ENCODE measurements around the gene TBX1. TPM values are rescaled to one million over a fixed set of nuclear protein-coding genes. Genes with fewer than 3 reads are reported as not detected.

TBX1 gene
- total RNA-seq, 2 donors from 2014 or later: 11.0 to 20.2 TPM

DNA sequence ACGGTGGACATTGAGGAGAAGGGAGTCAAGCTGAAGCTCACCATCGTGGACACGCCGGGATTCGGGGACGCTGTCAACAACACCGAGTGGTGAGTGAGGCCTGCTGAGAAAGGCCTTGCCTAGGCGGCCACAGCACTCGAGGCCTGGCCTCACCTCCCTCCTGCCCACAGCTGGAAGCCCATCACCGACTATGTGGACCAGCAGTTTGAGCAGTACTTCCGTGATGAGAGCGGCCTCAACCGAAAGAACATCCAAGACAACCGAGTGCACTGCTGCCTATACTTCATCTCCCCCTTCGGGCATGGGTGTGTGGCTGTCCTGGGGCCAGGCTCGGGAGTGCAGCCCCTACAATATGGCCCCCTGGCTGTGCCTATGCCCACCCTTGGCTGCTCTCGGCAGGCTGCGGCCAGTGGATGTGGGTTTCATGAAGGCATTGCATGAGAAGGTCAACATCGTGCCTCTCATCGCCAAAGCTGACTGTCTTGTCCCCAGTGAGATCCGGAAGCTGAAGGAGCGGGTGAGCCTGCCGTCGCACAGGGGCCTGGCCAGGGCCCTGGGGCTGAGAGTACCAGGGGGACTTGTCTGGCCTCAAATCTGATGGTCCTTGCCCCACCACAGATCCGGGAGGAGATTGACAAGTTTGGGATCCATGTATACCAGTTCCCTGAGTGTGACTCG lies 40.3 kb upstream of the TBX1 start:
- Histone ChIP-seq H3K9me3 (no peaks in the 10 kb centered on the region), H3K27me3 (replicated peaks; ENCODE audit: insufficient read depth) (no peaks in the 10 kb centered on the region), H3K4me3 (no peak overlapping the region), H3K4me1 (replicated peaks) (peaks cover 7% of the 10 kb centered on the region), H3K36me3 (no peaks in the 10 kb centered on the region), H3K27ac (no peak overlapping the region)
- TF ChIP-seq POLR2A (IDR thresholded peaks at IDR 0.05): no peak
- no peak for TF ChIP-seq CTCF (IDR thresholded peaks at IDR 0.05)
- TF ChIP-seq POLR2AphosphoS5 (IDR thresholded peaks at IDR 0.05): no peak
- DNase-seq (ENCODE audit: low spot score): no peak
- WGBS: 93% methylated on average over 26 of the region's 26 CpGs
- intact Hi-C loops (cut with DNase I): no loop called here

- Histone ChIP-seq H3K9me3 (no peaks in the 10 kb centered on the region), H3K27me3 (replicated peaks; ENCODE audit: insufficient read depth) (no peaks in the 10 kb centered on the region)
- DNase-seq (ENCODE audit: low spot score): no peak
Observed at GRCh38 chr22:19720999-19721329, 39.6 kb upstream of the TBX1 start.

GRCh38 chr22:19721330-19722177 lies 39.0 kb upstream of the TBX1 start:
- H3K4me3 ChIP-seq: no peak overlapping the region
- H3K9me3 ChIP-seq: no peaks in the 10 kb centered on the region
- no peak for DNase-seq (ENCODE audit: low spot score)
- no peaks in the 10 kb centered on the region for H3K27me3 ChIP-seq (replicated peaks; ENCODE audit: insufficient read depth)
- H3K4me1 ChIP-seq (replicated peaks): peaks cover 7% of the 10 kb centered on the region
- no peaks in the 10 kb centered on the region for H3K36me3 ChIP-seq
- TF ChIP-seq POLR2AphosphoS5 (IDR thresholded peaks at IDR 0.05) (no peak), CTCF (IDR thresholded peaks at IDR 0.05) (no peak), POLR2A (IDR thresholded peaks at IDR 0.05) (no peak)
- intact Hi-C loops (cut with DNase I): no loop called here
- H3K27ac ChIP-seq: no peak overlapping the region
- WGBS: 86% methylated on average over 43 of the region's 44 CpGs

More at GRCh38 chr22:19720999-19721329, 39.6 kb upstream of the TBX1 start:
- no peak overlapping the region for H3K27ac ChIP-seq
- H3K4me3 ChIP-seq: no peak overlapping the region
- TF ChIP-seq POLR2A (IDR thresholded peaks at IDR 0.05): no peak
- no peak for TF ChIP-seq CTCF (IDR thresholded peaks at IDR 0.05)
- no peak for TF ChIP-seq POLR2AphosphoS5 (IDR thresholded peaks at IDR 0.05)
- no peaks in the 10 kb centered on the region for H3K36me3 ChIP-seq
- intact Hi-C loops (cut with DNase I): no loop called here
- 95% methylated on average over 2 of the region's 2 CpGs for WGBS
- peaks cover 7% of the 10 kb centered on the region for H3K4me1 ChIP-seq (replicated peaks)

DNA sequence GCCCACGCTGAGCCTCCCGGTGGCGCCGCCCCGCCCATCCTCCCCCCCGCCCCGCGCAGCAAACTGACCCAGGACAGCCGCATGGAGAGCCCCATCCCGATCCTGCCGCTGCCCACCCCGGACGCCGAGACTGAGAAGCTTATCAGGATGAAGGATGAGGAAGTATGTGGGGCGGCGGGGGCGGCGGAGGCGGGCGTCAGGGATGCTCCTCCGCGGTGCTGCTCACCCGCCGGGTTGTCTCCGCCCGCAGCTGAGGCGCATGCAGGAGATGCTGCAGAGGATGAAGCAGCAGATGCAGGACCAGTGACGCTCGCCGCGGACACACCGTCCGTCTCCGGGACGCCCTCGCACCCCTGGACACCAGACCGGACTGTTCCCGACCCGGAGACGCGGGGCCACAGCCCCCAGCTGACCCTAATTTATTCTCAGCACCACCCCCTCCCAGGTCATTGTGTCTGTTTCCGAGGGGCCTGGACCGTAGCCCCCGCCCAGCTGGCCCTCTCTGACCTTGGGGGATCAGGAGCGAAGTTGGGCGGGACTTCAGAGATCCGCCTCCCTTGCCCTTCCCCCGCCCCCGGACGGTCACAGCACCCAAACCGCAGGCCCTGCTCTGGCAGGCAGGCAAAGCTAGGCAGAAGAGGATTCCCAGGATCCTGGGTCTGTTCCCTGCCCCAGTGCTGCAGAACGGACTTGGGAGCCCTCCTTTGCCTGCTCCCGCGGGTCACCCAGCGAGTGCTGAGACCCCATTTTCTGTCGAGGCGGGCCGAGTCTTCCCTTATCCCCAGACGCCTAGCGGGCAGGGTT lies 38.2 kb upstream of the TBX1 start:
- intact Hi-C loops (cut with DNase I): no loop called here
- no peaks in the 10 kb centered on the region for H3K36me3 ChIP-seq
- H3K27me3 ChIP-seq (replicated peaks; ENCODE audit: insufficient read depth): no peaks in the 10 kb centered on the region
- TF ChIP-seq CTCF (IDR thresholded peaks at IDR 0.05) (no peak), POLR2A (IDR thresholded peaks at IDR 0.05) (no peak), POLR2AphosphoS5 (IDR thresholded peaks at IDR 0.05) (no peak)
- no peak overlapping the region for H3K27ac ChIP-seq
- WGBS: 90% methylated on average over 37 of the region's 60 CpGs
- DNase-seq (ENCODE audit: low spot score): no peak
- no peak overlapping the region for H3K4me3 ChIP-seq
- no peaks in the 10 kb centered on the region for H3K9me3 ChIP-seq
- peaks cover 7% of the 10 kb centered on the region for H3K4me1 ChIP-seq (replicated peaks)

All from prostate gland (tissue), 2 donors.